Breast epithelium (tissue), 4 donors: ENCODE results near the gene OR2T6. TPM values are rescaled to one million over a fixed set of nuclear protein-coding genes. Genes with fewer than 3 reads are reported as not detected.
"Not testable (repeated sequence)": the region's sequence is repeated elsewhere in the genome, so short reads cannot be mapped to it uniquely, and the experiment has no call there.

ENCODE experiments used
- DNase-seq, 2 donors: peaks; one replicate each; pipeline ENCODE4 v3.0.0-alpha.2; 2019; ENCODE audit warnings: low spot score in 2 of 2
- H3K27ac ChIP-seq, 2 donors: fragments of 200-600 bp; sonication (generic) in 1 of 2; one replicate each; pipeline ENCODE4 v1.5.1; 2016 to 2019; ENCODE audit warnings: mild to moderate bottlenecking in 1 of 2
- H3K27me3 ChIP-seq, 2 donors: fragments of 200-600 bp; sonication (generic) in 1 of 2; one replicate each; pipeline versions ENCODE4 v1.5.1 to v1.6.0; 2017 to 2019; ENCODE audit warnings: control low read depth in 1 of 2, mild to moderate bottlenecking in 1 of 2
- H3K36me3 ChIP-seq: fragments of 200-600 bp; one replicate; pipeline ENCODE4 v1.5.1; 2019
- H3K4me1 ChIP-seq, 2 donors: fragments of 200-600 bp; sonication (generic); one replicate each; pipeline ENCODE4 v1.5.1; 2016 to 2019; ENCODE audit warnings: control low read depth in 1 of 2
- H3K4me3 ChIP-seq, 3 donors: fragments of 200-600 bp; sonication (generic); 1 replicate in 2 of 3; 2 replicates in 1 of 3; pipeline ENCODE4 v1.5.1; 2016 to 2019; ENCODE audit warnings: mild to moderate bottlenecking in 3 of 3, moderate library complexity in 2 of 3
- H3K9me3 ChIP-seq, 2 donors: fragments of 200-600 bp; sonication (generic) in 1 of 2; one replicate each; pipeline ENCODE4 v1.5.1; 2016 to 2019; ENCODE audit warnings: control low read depth in 1 of 2
- intact Hi-C: fragments of 100-400 bp; cut with DNase I; formaldehyde crosslinking; loops from one replicate; pipeline ENCODE4 v1.15.1; 2023; ENCODE audit warnings: low total_unique reads
- total RNA-seq, 3 donors: library from RNA; depleted of rRNA; stranded (reverse); fragments of >200 nt; gene quantifications; one replicate each; pipeline ENCODE4 v1.1.0, GENCODE V29; 2016

The OR2T6 gene
- total RNA-seq, 3 donors from 2014 or later = not detected

GRCh38 chr1:248438668-248439067, 63.1 kb downstream of the OR2T6 start:
- H3K4me1 ChIP-seq, H3K4me3 ChIP-seq, H3K36me3 ChIP-seq, intact Hi-C loops, H3K27ac ChIP-seq, H3K27me3 ChIP-seq, H3K9me3 ChIP-seq, DNase-seq: not testable (repeated sequence)

- H3K36me3 ChIP-seq, H3K4me3 ChIP-seq, H3K27me3 ChIP-seq, H3K27ac ChIP-seq, DNase-seq, intact Hi-C loops, H3K4me1 ChIP-seq, H3K9me3 ChIP-seq: not testable (repeated sequence)
Observed at GRCh38 chr1:248439283-248439682, 63.7 kb downstream of the OR2T6 start.

Other genes with a start within 250 kb of the OR2T6 start
- gene OR2M5, start 230.6 kb upstream of the OR2T6 start, total RNA-seq = not detected
- not detected for gene OR2M2, start 200.9 kb upstream of the OR2T6 start, total RNA-seq
- under 1 TPM in 2 of 3 donors, not detected in 1; under 0.01 to 0.29 TPM for gene OR2M3, start 178.5 kb upstream of the OR2T6 start, total RNA-seq
- gene OR2M4, start 144.3 kb upstream of the OR2T6 start, total RNA-seq = under 1 TPM in 2 of 3 donors, not detected in 1; under 0.01 to 0.29 TPM
- gene OR2T33, start 97.8 kb upstream of the OR2T6 start, total RNA-seq = not detected
- not detected for gene OR2T12, start 72.3 kb upstream of the OR2T6 start, total RNA-seq
- gene OR2M7, start 51.2 kb upstream of the OR2T6 start, total RNA-seq = not detected
- not detected for gene OR14C36, start 27.0 kb upstream of the OR2T6 start, total RNA-seq
- not detected for gene OR2T4, start 14.1 kb upstream of the OR2T6 start, total RNA-seq
- gene OR2T1, start 27.3 kb downstream of the OR2T6 start, total RNA-seq = not detected
- not detected for gene OR2T2, start 69.9 kb downstream of the OR2T6 start, total RNA-seq
- not detected for gene OR2T3, start 97.6 kb downstream of the OR2T6 start, total RNA-seq
- not detected for gene OR2T5, start 112.8 kb downstream of the OR2T6 start, total RNA-seq
- gene OR2G6, start 132.3 kb downstream of the OR2T6 start, total RNA-seq = not detected
- not detected for gene OR2T29, start 187.0 kb downstream of the OR2T6 start, total RNA-seq
- not detected for gene OR2T34, start 199.0 kb downstream of the OR2T6 start, total RNA-seq
- gene OR2T10, start 222.0 kb downstream of the OR2T6 start, total RNA-seq = not detected